ENCODE data around the gene FAF2. TPM values are rescaled to one million over a fixed set of nuclear protein-coding genes. Genes with fewer than 3 reads are reported as not detected.

FAF2 gene
- total RNA-seq, 1 experiment from 2014 or later = 53.2 TPM

- Histone ChIP-seq H3K27me3 (replicated peaks; ENCODE audit: insufficient read depth, low read depth, low read length, poor library complexity) (no peaks in the 10 kb centered on the region), H3K9me3 (ENCODE audit: low read depth, low read length, poor library complexity, severe bottlenecking) (no peaks in the 10 kb centered on the region), H3K27ac (ENCODE audit: low read depth, low read length, poor library complexity, severe bottlenecking) (no peak overlapping the region), H3K36me3 (ENCODE audit: insufficient read depth, low read length, poor library complexity, severe bottlenecking) (no peaks in the 10 kb centered on the region), H3K4me3 (ENCODE audit: low read depth, low read length, poor library complexity, severe bottlenecking) (no peak overlapping the region), H3K4me1 (ENCODE audit: insufficient read depth, low read length, poor library complexity, severe bottlenecking) (no peaks in the 10 kb centered on the region)
- ChIA-PET POLR2A (ENCODE audit: low non-redundant PET) (no interaction called here), CTCF (no interaction called here)
- DNase-seq (ENCODE audit: low spot score) = no peak
- BruUV-seq (replicated peaks) = no TSS peak
- TF ChIP-seq CTCF (conservative IDR thresholded peaks at IDR 0.05; ENCODE audit: low read depth, low read length) (no peak), EZH2 (IDR thresholded peaks at IDR 0.05; ENCODE audit: borderline replicate concordance, low read depth, low read length, poor library complexity, severe bottlenecking) (no peak)
- intact Hi-C loops (cut with micrococcal nuclease; ENCODE audit: unreplicated experiment) = no loop called here
These were observed 46.6 kb upstream of the FAF2 start for GRCh38 chr5:176401281-176402205.

- CTCF ChIA-PET = no interaction called here
These were observed 42.3 kb upstream of the FAF2 start for GRCh38 chr5:176405656-176406435.

More at GRCh38 chr5:176405656-176406435, 42.3 kb upstream of the FAF2 start:
- Histone ChIP-seq H3K27me3 (replicated peaks; ENCODE audit: insufficient read depth, low read depth, low read length, poor library complexity) (no peaks in the 10 kb centered on the region), H3K9me3 (ENCODE audit: low read depth, low read length, poor library complexity, severe bottlenecking) (no peaks in the 10 kb centered on the region), H3K4me1 (ENCODE audit: insufficient read depth, low read length, poor library complexity, severe bottlenecking) (no peaks in the 10 kb centered on the region), H3K27ac (ENCODE audit: low read depth, low read length, poor library complexity, severe bottlenecking) (no peak overlapping the region), H3K36me3 (ENCODE audit: insufficient read depth, low read length, poor library complexity, severe bottlenecking) (no peaks in the 10 kb centered on the region), H3K4me3 (ENCODE audit: low read depth, low read length, poor library complexity, severe bottlenecking) (no peak overlapping the region)
- no TSS peak for BruUV-seq (replicated peaks)
- intact Hi-C loops (cut with micrococcal nuclease; ENCODE audit: unreplicated experiment) = no loop called here
- DNase-seq (ENCODE audit: low spot score) = no peak
- POLR2A ChIA-PET (ENCODE audit: low non-redundant PET) = no interaction called here
- TF ChIP-seq EZH2 (IDR thresholded peaks at IDR 0.05; ENCODE audit: borderline replicate concordance, low read depth, low read length, poor library complexity, severe bottlenecking) (no peak), CTCF (conservative IDR thresholded peaks at IDR 0.05; ENCODE audit: low read depth, low read length) (no peak)

Data from A673 (cell line).